DND-41 (cell line): ENCODE results near the gene BMS1.

Source experiments
- CTCF ChIP-seq: IDR thresholded peaks from 2 replicates; pipeline ENCODE4 v1.5.1; 2012; ENCODE audit warnings: borderline replicate concordance, low read length, moderate library complexity, mild to moderate bottlenecking; ENCODE audit not compliant: poor library complexity, severe bottlenecking; ENCODE audit errors: extremely low read depth
- EZH2 ChIP-seq: IDR thresholded peaks from 3 replicates; pipeline ENCODE4 v1.6.1; 2012; ENCODE audit warnings: borderline replicate concordance, low read depth, mild to moderate bottlenecking, moderate library complexity, low read length, inconsistent platforms; ENCODE audit not compliant: severe bottlenecking

GRCh38 chr10:42876945-42877344 lies 94.3 kb downstream of the BMS1 start:
- no peak for TF ChIP-seq CTCF
- no peak for TF ChIP-seq EZH2
